GM19240 (cell line): ENCODE measurements around the gene TAF5L.
A peak's percentile ranks its signal among the peaks of the same experiment; 100 is the strongest.

Source experiments
- DNase-seq: peaks from one replicate; pipeline ENCODE4 v3.0.0; 2011; ENCODE audit warnings: low spot score; ENCODE audit not compliant: insufficient read length

Gene TAF5L

DNA sequence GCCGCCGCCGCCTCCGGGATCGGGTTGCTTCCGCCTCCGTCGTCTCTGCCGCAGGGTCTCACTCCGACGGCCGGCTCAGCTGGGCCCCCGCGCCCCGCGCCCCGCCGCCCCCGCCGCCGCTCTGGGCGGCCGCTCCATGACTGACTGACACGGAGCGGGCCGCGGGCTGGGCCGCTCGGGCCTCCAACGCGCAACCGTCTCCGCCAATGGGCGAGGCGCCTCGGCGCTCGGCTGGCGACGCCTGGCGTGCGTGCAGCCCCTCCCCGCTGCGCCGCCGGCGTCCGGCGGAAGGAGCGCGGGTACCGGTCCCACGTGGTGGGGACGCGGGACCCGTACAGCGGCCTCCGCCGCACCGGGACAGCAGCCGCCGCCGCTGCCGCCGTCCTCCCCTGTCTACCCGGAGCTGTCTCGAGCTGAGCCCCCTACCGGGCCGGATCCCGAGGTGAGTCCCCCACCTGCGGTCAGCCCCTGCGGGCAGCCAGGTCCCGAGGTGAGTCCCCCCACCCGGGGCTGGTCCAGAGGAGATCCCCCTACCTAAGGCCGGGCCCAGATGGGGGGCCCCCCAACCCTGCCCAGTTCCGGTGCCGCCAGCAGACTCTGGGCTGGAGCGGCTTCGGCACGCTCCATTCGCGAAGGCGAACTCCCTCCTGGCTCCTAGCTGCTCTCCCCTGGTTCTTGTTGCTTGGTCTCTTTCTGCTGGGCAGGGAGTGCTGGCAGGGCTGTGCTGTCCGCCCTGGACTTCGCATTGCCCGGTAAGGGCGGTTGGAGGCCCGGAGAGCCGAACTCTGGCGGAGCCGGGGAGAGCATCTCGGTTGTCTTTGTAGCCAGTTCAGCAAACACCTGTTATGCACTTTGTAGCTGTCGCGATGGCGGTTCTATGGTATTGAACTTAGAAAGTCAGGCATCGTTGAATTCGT is at the start of gene TAF5L, which contains the start of gene URB2:
Gene TAF5L (minus strand): TSS at position 208 of the 917 bp plus-strand sequence. CDS start 11,640 bp downstream, outside the sequence.
Gene URB2 (plus strand): TSS at position 333 of the 917 bp plus-strand sequence. CDS start 1,387 bp downstream, outside the sequence.
- peak; percentile 95 for DNase-seq

DNA sequence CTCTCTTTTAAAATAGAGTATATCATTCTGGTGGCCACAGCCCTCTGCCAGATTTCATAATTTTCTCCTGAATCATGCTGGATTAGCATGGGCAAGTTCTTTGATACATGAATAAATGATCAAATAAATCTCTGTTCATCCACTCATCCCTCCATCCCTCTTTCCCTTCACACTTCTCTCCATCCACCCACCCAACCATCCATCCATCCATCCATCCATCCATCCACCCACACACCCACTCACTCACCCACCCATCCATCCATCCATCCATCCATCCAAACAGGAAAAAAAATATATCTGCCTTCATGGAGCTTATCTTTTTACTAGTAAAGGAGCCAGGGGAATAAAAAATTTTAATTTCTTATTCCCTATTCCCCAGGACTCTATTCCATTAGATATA is 49.5 kb upstream of the TAF5L start:
- DNase-seq, result no peak

DNA sequence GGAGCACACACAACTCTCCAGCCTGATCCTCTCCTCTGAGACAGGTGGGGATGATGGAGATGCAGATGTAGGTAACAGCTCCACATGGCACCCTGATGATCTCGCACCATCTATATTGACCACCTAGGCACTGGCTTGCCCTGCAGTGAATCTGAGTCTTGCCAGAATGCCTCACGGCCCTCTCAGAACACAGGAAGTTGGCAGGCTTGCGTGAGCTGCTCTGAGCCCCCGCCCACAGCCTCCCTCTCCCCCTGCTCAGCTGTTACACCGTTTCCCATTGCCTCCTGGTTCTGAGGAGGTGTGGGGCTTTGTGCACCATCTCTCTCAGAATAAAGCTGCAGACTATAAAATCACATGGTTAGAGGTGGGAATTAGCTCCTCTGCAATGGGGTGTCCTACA is 48.1 kb upstream of the TAF5L start:
- no peak for DNase-seq

DNA sequence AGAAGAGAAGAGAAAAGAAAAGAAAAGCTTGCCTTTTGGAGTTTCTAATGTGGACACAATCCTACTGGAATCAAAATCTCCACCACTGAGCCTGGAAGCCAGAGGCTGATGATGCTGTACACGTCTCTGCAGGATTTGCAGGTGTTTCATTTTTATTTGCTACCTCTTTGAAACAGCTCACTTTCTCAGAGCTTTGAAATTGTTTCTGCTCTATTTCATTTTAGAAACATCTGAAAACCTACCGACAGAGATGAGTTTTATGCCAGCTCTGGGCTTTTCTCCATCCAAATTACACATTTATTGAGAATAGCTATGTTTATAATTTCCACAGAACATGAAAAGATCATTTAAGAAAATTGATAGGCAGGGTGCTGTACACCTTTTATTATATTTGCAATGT is 46.3 kb upstream of the TAF5L start:
- no peak for DNase-seq

DNA sequence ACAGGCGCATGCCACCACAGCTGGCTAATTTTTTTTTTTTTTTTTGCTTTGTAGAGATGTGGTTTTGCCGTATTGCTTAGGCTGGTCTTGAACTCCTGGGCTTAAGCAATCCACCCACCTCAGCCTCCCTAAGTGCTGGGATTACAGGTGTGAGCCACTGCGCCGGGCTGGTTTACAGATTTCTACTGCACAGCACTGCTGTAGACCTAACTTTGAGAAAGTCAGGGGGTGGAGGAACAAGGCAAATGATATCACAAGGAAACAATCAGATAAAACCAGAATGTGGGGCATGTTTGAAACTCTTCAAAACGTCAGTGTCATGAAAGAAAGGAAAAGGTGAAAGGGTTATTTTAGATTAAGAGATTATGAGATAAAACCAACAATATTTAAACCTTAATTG is 45.4 kb upstream of the TAF5L start:
- no peak for DNase-seq

DNA sequence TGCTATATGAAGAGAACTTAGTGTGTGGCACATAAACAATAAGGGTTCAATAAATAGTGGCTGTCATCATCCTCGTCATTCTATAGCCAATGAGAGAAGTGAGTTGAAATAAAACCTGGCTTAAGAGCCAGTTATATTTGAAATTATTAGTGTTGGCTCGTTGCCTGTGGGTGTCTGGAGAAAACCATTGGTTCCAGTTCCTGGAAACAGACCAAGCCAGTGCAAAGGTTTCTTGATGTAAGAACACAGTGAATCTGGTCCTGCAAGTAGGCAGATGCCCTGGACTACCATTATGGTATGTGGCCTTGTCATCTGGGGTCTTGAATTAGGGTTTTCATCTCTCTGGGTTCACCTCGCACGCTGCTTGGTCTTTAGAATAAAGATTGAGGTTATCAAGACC is 43.4 kb upstream of the TAF5L start:
- no peak for DNase-seq

DNA sequence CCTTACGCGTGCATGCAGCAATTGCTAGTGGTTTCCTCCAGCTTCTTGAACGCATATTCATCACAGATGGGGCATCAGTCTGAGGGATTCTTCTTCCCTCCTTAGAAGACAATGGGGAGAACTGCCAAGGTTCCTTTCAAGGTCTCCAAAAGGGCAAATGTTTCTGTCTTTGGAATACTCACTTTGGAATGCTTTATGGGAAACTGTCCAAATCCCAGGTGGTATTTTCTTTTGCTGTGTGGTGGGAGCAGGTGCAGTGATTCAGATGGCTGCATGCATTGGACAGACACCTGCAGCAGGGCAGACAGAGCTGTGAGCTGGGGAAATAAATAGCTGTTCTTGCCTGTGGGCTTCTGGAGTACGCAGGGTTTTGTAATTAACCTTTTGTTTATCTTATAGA is 40.7 kb upstream of the TAF5L start:
- no peak for DNase-seq

DNA sequence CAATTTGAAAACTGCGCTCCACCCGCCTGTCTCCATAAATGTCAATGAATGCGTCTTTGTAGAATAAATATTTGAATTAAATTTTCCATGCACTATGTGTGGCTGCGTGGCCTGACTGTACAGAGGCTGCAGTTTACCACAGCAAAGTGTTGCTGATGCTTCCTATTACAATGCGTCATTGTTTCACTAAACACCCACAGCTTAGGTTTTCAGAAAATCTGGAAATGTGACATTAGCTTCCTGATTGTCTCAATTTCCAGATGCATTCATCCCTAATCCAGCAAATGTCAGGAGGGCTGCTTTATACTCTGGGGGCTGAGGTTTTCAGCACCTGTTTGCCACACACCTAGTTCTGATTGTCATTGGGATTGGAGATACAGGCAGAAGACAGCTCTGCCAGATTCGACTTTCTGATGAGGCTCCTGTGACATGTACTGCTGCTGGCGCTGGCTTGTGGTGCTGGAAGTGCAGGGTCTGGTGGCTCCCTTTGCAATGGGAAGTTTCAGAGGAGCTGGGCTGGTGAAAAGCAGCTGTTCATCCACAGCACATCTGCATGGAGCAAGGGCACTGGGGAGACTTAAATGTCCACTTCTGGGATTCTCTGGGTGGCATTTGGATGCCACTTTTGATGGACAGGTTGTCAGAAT is 40.1 kb upstream of the TAF5L start:
- no peak for DNase-seq

DNA sequence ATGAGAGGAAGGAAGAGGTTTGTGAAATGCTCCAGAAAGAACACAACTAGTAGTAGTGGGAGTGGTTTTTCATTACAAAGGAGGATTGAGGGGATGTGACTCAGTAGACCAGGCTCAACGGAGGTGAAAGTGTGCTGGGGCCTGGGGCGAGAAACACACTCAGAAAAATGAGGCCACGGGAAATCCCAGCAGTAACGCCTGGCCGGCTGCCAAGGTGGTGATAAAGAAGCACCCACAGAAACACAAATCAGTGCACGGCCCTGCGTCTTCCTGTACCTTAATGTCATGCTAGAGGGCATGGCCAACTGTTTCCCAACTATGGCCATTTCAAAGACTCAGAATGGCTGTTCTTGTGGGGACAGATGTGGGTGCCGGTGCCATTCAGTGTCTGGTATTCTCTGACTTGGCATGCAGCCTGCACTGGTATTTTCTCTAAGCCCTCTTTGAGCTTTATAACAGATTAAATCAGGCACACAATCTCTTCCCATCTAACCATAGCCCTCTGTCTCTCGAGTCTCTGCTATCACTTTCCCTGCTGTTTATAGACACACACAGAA is 38.3 kb upstream of the TAF5L start:
- no peak for DNase-seq

DNA sequence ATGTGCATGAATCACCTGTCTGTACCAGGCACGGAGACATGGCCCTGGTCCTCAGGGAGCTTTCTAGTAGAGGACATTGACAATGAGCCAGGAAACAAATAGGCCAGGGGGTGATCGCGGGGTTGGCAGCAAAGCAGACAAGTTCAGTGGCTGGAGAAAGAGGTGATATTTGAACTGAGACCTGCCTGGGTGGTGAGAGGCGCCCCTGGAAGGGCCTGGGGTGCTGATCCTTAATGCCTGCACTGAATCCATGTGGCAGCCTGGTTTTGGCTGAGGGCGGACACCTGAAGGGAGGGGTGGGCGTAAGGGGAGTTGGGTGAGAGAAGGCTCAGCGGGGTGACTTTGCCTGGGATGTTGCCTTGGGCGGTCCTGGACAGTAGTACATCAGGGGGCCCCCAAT is 36.0 kb upstream of the TAF5L start:
- no peak for DNase-seq

DNA sequence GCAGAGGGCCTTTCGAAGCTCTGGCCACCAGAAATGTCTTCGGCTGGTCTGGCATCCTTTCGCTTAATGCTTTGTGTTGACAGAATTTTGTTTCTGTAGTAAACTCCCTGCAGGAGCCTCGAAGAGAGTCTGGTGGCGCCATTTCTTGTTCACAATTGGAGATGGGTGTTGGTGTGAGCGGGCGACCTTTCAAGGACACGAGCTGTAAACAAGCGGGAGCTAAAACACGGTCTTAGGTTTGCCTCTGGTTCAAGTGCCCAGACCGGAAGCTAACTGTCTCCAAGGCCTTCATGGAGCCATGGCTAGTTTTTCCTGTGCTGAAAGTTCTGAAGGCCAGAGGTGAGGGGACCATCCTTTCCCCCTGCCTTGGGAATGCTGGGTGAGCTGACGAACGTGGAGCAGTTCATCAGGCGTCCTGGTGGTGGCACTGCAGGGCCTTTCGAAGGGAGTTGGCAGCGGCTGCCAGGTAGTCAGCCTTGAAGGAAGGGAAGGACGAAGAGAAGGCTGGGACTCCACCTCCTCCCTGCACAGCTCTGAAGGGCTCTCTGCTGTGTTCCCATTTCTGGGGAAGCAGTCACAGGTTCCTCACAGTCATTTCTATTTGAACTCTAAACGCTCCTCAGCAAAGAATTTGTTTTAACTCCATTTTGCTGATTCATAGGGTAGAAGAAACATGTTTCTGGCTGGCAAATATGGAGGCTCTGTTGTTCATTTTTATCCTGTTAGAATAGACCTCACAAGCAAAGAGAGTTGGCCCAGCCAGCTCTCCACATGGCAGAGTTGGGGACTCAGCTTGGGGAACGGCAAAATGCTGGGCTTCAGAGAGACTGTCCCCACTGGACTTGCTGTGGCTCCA is 35.3 kb upstream of the TAF5L start:
- peak; percentile 72 for DNase-seq

DNA sequence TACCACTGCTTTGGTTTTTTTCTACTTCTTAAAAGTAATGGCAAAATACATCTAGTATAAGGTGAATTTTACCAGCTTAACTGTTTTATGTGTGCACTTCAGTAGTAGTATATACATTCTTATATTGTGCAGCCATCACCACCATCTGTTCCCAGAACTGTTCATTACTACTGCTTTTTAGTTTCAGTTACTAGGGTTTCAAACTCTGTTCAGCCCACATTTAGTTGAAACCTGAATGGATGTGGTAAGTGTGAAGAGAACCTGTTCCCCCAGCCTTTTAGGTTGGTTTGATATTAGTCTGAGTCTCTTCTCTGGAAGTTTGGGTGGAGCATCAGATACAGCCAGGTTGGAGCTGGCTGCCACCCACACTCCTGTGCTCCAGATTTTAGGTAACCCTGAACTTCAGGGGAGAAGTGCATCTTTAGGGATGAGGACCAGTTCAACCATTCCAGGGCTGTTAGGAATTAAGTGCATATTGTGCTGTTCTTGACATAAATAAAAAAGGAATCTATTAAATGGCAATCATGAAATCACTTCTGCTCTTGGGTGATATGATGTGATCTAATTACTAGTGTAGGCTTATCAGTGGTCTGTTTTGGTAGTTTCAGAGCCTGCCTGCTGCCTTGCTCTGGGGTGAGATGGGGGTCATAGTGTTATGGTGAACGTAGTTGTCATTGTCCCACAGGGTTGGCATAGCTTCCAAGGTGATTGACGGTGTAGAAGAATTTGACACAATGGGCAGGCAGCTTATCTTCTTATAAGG is 32.3 kb upstream of the TAF5L start:
- DNase-seq, result no peak

DNA sequence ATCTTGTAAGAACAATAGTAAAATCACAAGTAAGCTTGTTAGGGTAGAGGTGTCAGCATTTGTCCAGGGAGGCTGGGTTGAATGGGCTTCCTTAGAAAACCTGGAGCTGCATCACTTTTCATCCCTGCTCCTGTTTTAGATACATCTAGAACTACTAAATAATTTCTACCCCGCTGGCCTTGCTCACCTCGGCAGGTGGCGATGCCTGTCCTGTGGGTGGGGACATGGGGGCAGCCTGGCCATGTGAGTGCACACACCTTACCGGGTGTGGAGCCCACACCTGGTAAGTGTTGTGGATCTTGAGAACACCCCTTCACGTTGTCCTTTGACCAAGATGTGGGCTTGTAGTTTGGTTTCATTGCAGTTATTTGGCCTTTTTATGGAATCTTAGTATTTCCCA is 29.9 kb upstream of the TAF5L start:
- DNase-seq, result no peak

DNA sequence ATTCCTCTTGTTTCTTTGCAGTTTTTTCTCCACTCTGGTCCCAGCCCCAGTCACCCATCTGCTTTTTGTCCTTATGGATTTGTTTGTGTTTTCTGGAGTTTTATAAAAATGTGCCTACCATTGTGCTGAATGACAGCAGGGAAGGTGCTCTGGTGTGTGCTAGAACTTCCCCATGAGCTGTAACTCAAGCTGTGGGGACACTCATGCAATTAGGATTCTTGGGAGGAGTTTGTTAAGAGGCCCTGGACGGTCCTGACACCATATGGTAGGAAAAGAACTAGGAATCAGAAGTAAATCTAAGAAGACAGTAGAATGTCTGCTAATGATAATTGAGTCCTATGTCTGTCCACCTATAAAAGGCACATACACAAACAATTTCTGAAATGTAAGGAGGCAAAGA is 27.5 kb upstream of the TAF5L start:
- DNase-seq, result no peak

DNA sequence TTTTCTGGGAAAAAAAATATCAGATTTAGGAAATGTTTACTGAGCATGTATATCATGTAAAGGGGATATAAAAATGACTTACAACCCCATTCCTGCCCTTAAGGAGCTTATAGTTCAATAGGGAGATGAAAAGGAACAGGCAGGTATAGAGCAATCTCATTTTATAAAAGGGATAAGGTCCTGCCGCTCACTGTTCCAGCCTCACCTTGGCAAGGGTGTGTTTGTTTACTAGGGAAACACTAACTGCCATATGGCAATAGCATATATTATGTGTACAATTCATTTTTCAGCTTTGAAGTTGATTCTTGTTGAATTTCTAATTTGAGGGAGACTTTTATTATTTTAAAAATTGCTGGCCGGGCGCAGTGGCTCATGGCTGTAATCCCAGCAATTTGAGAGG is 25.6 kb upstream of the TAF5L start:
- no peak for DNase-seq

DNA sequence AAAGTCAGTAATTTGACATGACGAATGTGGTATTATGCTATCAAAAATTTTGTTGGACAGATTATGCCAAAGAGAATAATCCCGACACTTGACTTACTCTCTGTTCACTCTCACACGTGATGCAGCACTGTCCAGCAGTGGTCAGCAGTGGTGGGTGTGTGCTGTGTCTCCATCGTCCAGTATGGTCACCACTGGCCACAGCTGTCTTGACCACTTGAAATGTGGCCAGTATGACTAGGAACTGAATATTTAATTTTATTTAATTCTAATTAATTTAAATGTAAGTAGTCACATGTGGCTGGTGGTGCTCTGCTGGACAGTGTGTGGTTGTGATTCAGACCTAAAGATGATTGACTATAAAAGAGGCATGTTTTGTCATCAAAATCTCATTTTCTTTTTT is 24.1 kb upstream of the TAF5L start:
- DNase-seq, result no peak

DNA sequence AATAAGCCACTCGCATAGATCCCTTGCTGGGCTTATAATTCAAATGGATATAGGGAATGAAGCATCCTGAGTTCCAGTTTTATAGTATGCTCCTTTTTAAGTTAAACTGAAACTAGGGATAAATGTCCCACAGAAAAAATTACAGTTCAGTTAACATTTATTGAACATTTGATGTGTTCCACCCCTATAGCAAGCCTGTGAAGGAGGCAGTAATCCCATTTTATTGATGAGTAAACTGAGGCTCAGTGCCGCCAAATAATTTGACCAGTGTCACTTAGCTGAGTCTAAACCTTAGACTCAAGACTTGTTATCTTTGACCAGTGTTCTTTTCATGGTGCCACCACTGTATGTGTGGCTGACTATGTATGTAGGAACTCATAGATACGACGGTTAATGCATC is 22.5 kb upstream of the TAF5L start:
- no peak for DNase-seq

DNA sequence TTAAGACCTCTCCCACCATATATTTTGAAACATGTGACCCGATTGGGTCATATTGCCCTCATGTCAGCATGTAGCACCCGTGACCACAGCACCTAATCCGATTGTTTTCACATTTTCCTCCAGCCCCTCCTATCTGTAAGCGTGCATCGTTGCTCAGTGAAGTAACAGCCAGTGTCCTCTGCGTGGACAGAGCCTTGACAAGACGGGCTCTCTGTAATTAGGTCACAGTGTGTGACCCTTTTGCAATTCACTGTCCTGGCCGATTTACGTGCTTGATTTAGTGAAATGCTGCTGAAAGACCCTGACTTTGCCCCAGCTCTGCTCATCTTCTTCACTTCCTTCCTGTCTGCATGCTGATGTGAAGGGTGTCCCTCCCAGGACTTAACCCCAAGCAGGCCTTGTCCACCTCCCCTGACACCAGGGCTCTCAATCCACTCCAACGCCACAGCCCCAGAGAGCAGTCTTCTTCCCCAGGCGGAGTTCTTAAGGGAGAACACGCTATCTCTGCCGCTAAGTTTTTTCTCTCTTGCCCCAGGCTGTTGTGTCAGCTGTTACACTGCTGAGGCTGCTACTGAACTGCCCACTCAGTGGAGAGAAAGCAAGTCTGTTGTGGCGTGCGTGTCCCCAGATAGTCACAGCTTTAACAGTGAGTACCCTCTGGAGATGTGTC is 19.5 kb upstream of the TAF5L start:
- no peak for DNase-seq

DNA sequence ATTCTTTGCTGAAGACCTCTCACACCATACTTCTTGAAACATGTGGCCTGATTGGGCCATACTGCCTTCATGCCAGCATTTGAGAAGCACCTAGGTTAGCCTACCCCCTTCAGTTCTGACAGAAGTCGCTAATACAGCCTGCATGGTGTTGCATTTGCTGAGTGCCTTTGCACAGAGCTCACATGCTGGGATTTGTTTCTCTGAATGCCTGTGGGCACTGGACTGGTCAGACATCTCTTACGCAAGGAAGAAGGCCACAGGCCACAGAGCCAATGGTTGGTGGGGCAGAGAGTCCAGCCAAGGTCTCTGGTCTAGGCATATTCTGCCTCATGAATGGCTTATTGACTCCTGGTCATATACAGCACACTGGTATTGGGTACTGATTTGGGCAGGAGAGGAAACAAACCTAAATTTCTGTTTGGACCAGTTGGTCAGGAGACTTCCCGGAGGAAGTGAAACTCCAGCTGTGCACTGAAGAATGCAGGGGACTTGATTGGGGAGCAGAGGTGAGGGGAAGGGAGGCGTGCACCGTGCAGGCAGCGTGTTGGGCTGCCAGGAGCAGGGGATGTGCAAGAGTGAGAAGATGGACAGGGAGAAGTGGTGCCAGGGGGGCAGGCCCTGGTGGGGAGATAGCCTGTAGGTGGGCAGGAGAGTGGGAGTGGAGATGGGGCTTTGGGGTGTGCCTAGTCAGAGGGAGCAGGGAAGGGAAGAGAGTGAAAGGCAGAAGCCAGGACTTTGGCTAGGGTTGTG is 18.2 kb upstream of the TAF5L start:
- DNase-seq, result no peak
